Lower lobe of right lung (tissue), 2 donors: Measurements from ENCODE around the gene CASKIN2. TPM values are rescaled to one million over a fixed set of nuclear protein-coding genes. Genes with fewer than 3 reads are reported as not detected.
A peak's percentile ranks its signal among the peaks of the same experiment; 100 is the strongest.

Experiments
- ATAC-seq, 2 donors: fragments of 200-7000 bp; cut with Tn5 transposase; one replicate each; pipeline ENCODE4 v1.9.1; 2020 to 2022; ENCODE audit warnings: mild to moderate bottlenecking in 2 of 2, moderate library complexity in 2 of 2
- DNase-seq: peaks from one replicate; pipeline ENCODE4 v3.0.0-alpha.2; 2020
- H3K27ac ChIP-seq: fragments of 200-600 bp; one replicate; pipeline ENCODE4 v1.8.0; 2022
- H3K27me3 ChIP-seq: fragments of 200-600 bp; one replicate; pipeline ENCODE4 v1.8.0; 2022; ENCODE audit warnings: low read depth
- H3K36me3 ChIP-seq: fragments of 200-600 bp; one replicate; pipeline ENCODE4 v1.8.0; 2022; ENCODE audit warnings: mild to moderate bottlenecking
- H3K4me1 ChIP-seq: fragments of 200-600 bp; one replicate; pipeline ENCODE4 v1.8.0; 2022
- H3K4me3 ChIP-seq: fragments of 200-600 bp; one replicate; pipeline ENCODE4 v1.8.0; 2022; ENCODE audit warnings: mild to moderate bottlenecking
- H3K9me3 ChIP-seq: fragments of 200-600 bp; one replicate; pipeline ENCODE4 v1.8.0; 2022
- CTCF ChIP-seq: fragments of 200-600 bp; IDR thresholded peaks from one replicate; pipeline ENCODE4 v1.8.0; 2022; ENCODE audit warnings: antibody characterized with exemption, mild to moderate bottlenecking
- intact Hi-C: fragments of 100-400 bp; cut with DNase I; formaldehyde crosslinking; loops from one replicate; pipeline ENCODE4 v1.11.0; 2022
- total RNA-seq: library from RNA; stranded (reverse); fragmentation: NEBNext Ultra II Directional; extraction: Animal tissue kit (Norgen Biotek cat#: 25700); gene quantifications from one replicate; pipeline ENCODE4 v1.2.1, GENCODE V29; 2021
- donor health status: DM: no; HTN: yes; CAD: no; lungs with severe emphysema.

Gene CASKIN2
- total RNA-seq, 1 donor from 2014 or later: 68.8 TPM

DNA sequence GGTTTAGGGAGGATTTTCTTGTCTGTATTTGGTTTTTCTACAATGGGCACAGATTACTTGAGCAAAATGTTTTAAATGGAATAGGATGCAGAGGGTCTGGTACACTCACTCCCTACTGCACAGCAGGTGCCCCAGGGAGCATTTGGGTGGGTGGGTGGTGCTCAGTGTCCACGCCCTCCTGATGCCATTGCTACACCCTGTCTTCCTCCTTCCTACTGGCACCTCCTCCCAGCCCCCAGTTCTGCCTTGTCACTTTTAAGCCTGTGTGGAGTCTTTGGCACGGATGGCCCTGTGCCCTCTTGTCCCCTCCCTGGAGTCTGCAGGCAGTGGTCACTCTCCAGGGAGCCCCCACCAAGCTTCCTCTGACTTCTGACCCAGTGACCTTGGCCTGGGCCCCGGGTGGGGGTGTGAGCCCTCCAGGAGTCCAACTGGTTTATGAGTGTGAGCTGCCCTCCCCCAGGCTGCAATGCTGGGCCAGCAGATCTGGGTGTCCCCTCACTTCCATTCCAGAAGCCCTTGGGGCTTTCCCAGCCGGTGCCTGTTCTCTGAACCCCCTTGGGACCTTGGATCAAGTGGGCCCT lies 25.7 kb upstream of the CASKIN2 start:
- H3K27me3 ChIP-seq: no peaks in the 10 kb centered on the region
- peaks cover 7% of the 10 kb centered on the region for H3K36me3 ChIP-seq
- H3K4me3 ChIP-seq: no peak overlapping the region
- peak in 1 of 2 donors; percentile 18 for ATAC-seq
- no peak for TF ChIP-seq CTCF
- peaks cover 11% of the 10 kb centered on the region for H3K4me1 ChIP-seq
- no peak overlapping the region for H3K27ac ChIP-seq
- intact Hi-C loops: no loop called here
- H3K9me3 ChIP-seq: no peaks in the 10 kb centered on the region
- DNase-seq: no peak

DNA sequence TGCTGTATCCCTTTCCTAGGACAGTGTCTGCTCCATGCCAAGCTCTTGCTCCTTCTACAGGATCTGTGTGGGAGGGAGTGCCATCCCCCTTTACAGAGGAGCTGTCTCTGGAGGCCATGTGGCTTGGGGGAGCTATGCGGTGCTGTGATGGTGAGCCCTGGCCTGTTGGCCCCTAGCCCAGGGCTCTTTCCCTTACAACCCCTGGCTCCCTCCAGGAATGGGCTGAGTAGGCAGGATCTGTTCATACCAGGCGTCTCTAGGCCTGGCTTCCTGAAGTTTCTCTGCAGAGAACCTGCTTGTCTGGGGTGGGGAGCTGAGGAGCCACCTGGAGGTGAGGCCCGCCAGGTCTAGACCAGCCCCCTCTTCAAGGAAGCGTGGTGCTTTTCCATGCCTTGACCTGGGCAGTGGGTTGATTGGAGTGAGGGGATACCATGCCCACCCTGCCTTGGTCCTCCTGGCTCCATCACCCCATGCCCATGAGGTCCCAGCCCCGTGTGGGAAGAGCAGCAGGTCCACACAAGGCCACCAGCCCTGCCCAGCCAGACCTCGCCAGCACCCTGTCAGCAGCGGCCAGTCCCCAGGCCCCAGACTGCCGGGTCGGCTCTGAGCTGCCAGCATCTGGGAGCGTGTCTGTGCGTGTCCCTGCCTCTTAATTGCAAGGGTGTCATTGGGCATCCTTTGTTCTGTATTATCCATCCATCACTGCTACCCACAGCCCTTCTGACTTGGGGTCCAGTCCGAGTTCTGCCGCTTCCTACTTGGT lies 24.8 kb upstream of the CASKIN2 start:
- H3K27ac ChIP-seq: no peak overlapping the region
- no peak for TF ChIP-seq CTCF
- no peak overlapping the region for H3K4me3 ChIP-seq
- no peaks in the 10 kb centered on the region for H3K27me3 ChIP-seq
- ATAC-seq (no peak), DNase-seq (no peak)
- H3K9me3 ChIP-seq: no peaks in the 10 kb centered on the region
- intact Hi-C loops: no loop called here
- peaks cover 7% of the 10 kb centered on the region for H3K36me3 ChIP-seq
- H3K4me1 ChIP-seq: peaks cover 20% of the 10 kb centered on the region

DNA sequence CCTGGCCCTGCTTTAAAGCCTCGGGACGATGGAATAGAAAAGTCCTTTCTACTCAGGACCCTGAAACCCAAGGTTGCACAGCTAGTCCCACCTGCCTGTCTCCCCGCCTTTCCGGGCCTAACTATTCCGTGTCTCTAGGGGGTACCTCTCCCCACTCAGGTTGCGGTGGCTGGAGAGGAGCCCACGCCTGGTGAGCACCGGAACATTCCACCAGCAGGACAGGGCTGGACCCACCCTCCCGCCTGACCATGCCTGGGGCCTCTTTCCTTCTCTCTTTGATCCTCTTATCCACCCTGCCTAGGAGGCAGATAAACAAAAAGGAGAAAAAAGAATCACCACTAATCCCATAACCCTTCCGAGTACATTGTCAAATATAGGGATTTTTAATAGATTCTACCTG lies 21.0 kb upstream of the CASKIN2 start:
- intact Hi-C loops: no loop called here
- TF ChIP-seq CTCF: no peak
- DNase-seq (peak; percentile 48), ATAC-seq (peak; percentile 7 to 25)
- H3K4me3 ChIP-seq: no peak overlapping the region
- no peaks in the 10 kb centered on the region for H3K9me3 ChIP-seq
- peaks cover 8% of the 10 kb centered on the region for H3K36me3 ChIP-seq
- H3K27me3 ChIP-seq: no peaks in the 10 kb centered on the region
- H3K4me1 ChIP-seq: peaks cover 18% of the 10 kb centered on the region
- peak overlapping the region; percentile 71 for H3K27ac ChIP-seq

DNA sequence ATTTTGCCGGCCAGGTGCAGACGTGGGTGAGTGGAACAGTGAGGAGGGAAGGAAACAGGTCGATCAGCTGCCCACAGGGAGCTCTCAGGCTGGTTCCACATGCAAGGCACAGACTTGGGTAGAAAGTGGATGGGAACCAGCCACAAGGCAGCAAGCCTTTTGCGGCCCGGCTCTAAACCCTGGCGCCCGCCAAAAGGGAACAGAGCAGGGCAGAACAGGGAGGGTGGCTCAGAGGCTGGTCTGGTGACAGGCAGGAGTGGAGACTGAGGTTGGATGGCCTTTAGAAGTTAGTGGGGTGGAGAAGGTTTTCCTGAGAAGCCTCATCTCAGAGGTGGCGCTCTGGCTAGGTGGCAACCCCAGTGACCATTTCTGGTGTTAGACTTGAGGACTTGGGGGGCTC lies 20.5 kb upstream of the CASKIN2 start:
- Histone ChIP-seq H3K9me3 (no peaks in the 10 kb centered on the region), H3K27me3 (no peaks in the 10 kb centered on the region), H3K4me3 (no peak overlapping the region), H3K4me1 (peaks cover 22% of the 10 kb centered on the region), H3K27ac (peak overlapping the region; percentile 71), H3K36me3 (peaks cover 8% of the 10 kb centered on the region)
- intact Hi-C loops: no loop called here
- TF ChIP-seq CTCF: no peak
- DNase-seq (no peak), ATAC-seq (no peak)

DNA sequence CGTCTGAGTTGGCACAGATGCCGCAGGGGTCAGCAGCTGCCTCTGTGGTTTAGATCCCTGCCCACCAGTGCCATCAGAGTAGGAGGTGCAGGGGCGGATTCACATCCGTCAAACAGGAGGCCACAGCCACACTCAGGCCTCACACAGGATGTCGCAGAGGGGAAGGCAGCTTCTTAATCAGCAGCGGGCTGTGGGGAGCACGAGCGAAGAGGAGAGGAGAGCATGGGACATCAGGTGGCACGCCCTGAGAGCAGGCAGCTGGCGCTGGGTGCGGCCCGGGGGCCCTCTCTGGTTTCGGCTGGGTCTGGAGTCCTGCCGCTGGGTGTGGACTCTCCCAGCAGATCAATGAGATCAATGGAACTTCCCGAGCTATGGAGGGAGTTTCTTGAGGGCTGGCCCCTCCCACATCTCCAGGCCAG lies 19.8 kb upstream of the CASKIN2 start:
- no peak overlapping the region for H3K4me3 ChIP-seq
- H3K9me3 ChIP-seq: no peaks in the 10 kb centered on the region
- no peak for DNase-seq
- ATAC-seq: peak; percentile 0 to 44
- peaks cover 8% of the 10 kb centered on the region for H3K36me3 ChIP-seq
- H3K4me1 ChIP-seq: peaks cover 26% of the 10 kb centered on the region
- no peaks in the 10 kb centered on the region for H3K27me3 ChIP-seq
- peak overlapping the region; percentile 71 for H3K27ac ChIP-seq
- TF ChIP-seq CTCF: no peak
- intact Hi-C loops: no loop called here
